ENCODE results near the gene RNF34. TPM values are rescaled to one million over a fixed set of nuclear protein-coding genes. Genes with fewer than 3 reads are reported as not detected.

The RNF34 gene
- total RNA-seq, 4 donors from 2014 or later: 46.8 to 63.2 (median 49.8) TPM

- no peak overlapping the region for H3K27ac ChIP-seq
- no peaks in the 10 kb centered on the region for H3K9me3 ChIP-seq
- WGBS, 2 donors (ENCODE audit: low coverage in 1 of 2): 89 to 100% methylated on average over 1 to 6 of the region's 6 CpGs
- intact Hi-C loops (cut with DNase I; ENCODE audit: low total_unique reads) (no loop called here), in situ Hi-C loops (cut with MboI; ENCODE audit: low pct_ligation_motif_present in 1 of 4, low pct_unique_long_range_greater_than_20kb in 1 of 4, low sequenced_read_pairs in 3 of 4) (no loop called here)
- no peak for TF ChIP-seq EP300 (IDR thresholded peaks at IDR 0.05; ENCODE audit: low read depth)
- no peak for TF ChIP-seq POLR2A (IDR thresholded peaks at IDR 0.05)
- TF ChIP-seq, protein P1, sequence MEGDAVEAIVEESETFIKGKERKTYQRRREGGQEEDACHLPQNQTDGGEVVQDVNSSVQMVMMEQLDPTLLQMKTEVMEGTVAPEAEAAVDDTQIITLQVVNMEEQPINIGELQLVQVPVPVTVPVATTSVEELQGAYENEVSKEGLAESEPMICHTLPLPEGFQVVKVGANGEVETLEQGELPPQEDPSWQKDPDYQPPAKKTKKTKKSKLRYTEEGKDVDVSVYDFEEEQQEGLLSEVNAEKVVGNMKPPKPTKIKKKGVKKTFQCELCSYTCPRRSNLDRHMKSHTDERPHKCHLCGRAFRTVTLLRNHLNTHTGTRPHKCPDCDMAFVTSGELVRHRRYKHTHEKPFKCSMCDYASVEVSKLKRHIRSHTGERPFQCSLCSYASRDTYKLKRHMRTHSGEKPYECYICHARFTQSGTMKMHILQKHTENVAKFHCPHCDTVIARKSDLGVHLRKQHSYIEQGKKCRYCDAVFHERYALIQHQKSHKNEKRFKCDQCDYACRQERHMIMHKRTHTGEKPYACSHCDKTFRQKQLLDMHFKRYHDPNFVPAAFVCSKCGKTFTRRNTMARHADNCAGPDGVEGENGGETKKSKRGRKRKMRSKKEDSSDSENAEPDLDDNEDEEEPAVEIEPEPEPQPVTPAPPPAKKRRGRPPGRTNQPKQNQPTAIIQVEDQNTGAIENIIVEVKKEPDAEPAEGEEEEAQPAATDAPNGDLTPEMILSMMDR (IDR thresholded peaks at IDR 0.05): no peak
- no peak for TF ChIP-seq POLR2AphosphoS5 (IDR thresholded peaks at IDR 0.05)
- H3K4me3 ChIP-seq: no peak overlapping the region
- H3K36me3 ChIP-seq: peaks cover 0 to 64% (median 6%) of the 10 kb centered on the region in 4 donors
- peaks cover 0 to 5% (median 2%) of the 10 kb centered on the region in 4 donors for H3K4me1 ChIP-seq
- DNase-seq: no peak
- no peaks in the 10 kb centered on the region for H3K27me3 ChIP-seq
These were observed 17.9 kb downstream of the RNF34 start for GRCh38 chr12:121417847-121418246.

- no peaks in the 10 kb centered on the region for H3K27me3 ChIP-seq
- peaks cover 0 to 5% (median 2%) of the 10 kb centered on the region in 4 donors for H3K4me1 ChIP-seq
- WGBS, 2 donors (ENCODE audit: low coverage in 1 of 2): 93 to 98% methylated on average over 5 to 6 of the region's 6 CpGs
- H3K9me3 ChIP-seq: no peaks in the 10 kb centered on the region
- intact Hi-C loops (cut with DNase I; ENCODE audit: low total_unique reads): no loop called here
- TF ChIP-seq POLR2AphosphoS5 (IDR thresholded peaks at IDR 0.05) (no peak), POLR2A (IDR thresholded peaks at IDR 0.05) (no peak), EP300 (IDR thresholded peaks at IDR 0.05; ENCODE audit: low read depth) (no peak)
- TF ChIP-seq, protein P1 (IDR thresholded peaks at IDR 0.05): no peak
- peaks cover 0 to 75% (median 14%) of the 10 kb centered on the region in 4 donors for H3K36me3 ChIP-seq
- in situ Hi-C loops (cut with MboI; ENCODE audit: low pct_ligation_motif_present in 1 of 4, low pct_unique_long_range_greater_than_20kb in 1 of 4, low sequenced_read_pairs in 3 of 4): no loop called here
- no peak for DNase-seq
- no peak overlapping the region for H3K27ac ChIP-seq
- no peak overlapping the region for H3K4me3 ChIP-seq
These were observed 20.2 kb downstream of the RNF34 start for GRCh38 chr12:121420109-121420508.

GRCh38 chr12:121423253-121423652 is 23.3 kb downstream of the RNF34 start:
- Histone ChIP-seq H3K36me3 (peaks cover 0 to 56% (median 19%) of the 10 kb centered on the region in 4 donors), H3K27ac (peak overlapping the region in 1 of 4 donors; percentile 32), H3K4me1 (peaks cover 0 to 3% (median 0%) of the 10 kb centered on the region in 4 donors), H3K9me3 (no peaks in the 10 kb centered on the region), H3K4me3 (no peak overlapping the region), H3K27me3 (no peaks in the 10 kb centered on the region)
- DNase-seq: no peak
- intact Hi-C loops (cut with DNase I; ENCODE audit: low total_unique reads) (no loop called here), in situ Hi-C loops (cut with MboI; ENCODE audit: low pct_ligation_motif_present in 1 of 4, low pct_unique_long_range_greater_than_20kb in 1 of 4, low sequenced_read_pairs in 3 of 4) (no loop called here)
- TF ChIP-seq POLR2AphosphoS5 (IDR thresholded peaks at IDR 0.05): no peak
- TF ChIP-seq, protein P1 (IDR thresholded peaks at IDR 0.05): no peak
- TF ChIP-seq EP300 (IDR thresholded peaks at IDR 0.05; ENCODE audit: low read depth): no peak
- no peak for TF ChIP-seq POLR2A (IDR thresholded peaks at IDR 0.05)
- 94% methylated on average over 14 of the region's 14 CpGs; no CpG with 5 or more reads in 1 of the 2 donors for WGBS, 2 donors (ENCODE audit: low coverage in 1 of 2)

GRCh38 chr12:121423682-121424623 is 24.0 kb downstream of the RNF34 start:
- no peak for DNase-seq
- WGBS, 2 donors (ENCODE audit: low coverage in 1 of 2): 90 to 92% methylated on average over 8 to 13 of the region's 13 CpGs
- in situ Hi-C loops (cut with MboI; ENCODE audit: low pct_ligation_motif_present in 1 of 4, low pct_unique_long_range_greater_than_20kb in 1 of 4, low sequenced_read_pairs in 3 of 4) (no loop called here), intact Hi-C loops (cut with DNase I; ENCODE audit: low total_unique reads) (no loop called here)
- TF ChIP-seq POLR2A (IDR thresholded peaks at IDR 0.05): no peak
- TF ChIP-seq, protein P1 (IDR thresholded peaks at IDR 0.05): no peak
- no peak for TF ChIP-seq POLR2AphosphoS5 (IDR thresholded peaks at IDR 0.05)
- TF ChIP-seq EP300 (IDR thresholded peaks at IDR 0.05; ENCODE audit: low read depth): no peak
- Histone ChIP-seq H3K27ac (peak overlapping the region in 2 of 4 donors; percentile 20 to 32), H3K4me1 (peaks cover 0 to 3% (median 0%) of the 10 kb centered on the region in 4 donors), H3K36me3 (peaks cover 0 to 57% (median 23%) of the 10 kb centered on the region in 4 donors), H3K27me3 (no peaks in the 10 kb centered on the region), H3K9me3 (no peaks in the 10 kb centered on the region), H3K4me3 (no peak overlapping the region)
